Measurements from ENCODE around the gene ZNF729.

DNA sequence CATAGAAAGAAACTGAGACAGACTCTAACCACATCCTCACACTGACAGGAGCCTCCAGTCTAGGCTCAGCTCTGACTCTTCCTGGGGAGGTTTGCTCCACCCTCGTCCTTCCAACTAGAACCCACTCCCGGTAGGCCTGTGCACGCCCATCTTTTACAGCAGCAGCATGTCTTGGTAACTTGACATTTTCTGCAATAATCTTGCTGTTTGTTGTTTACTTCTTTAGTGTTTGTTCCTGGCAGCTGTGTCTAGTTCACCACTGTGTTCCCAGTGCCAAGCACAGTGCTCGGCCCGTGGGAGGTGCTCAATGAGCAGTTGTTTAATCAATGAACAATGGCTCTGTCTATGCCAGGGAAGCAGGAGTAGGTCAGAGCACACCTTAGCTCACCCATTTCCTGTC, 23.1 kb upstream of the ZNF729 start:
- TF ChIP-seq POLR2AphosphoS5 (IDR thresholded peaks at IDR 0.05) (no peak), POLR2A (IDR thresholded peaks at IDR 0.05) (no peak)
- TF ChIP-seq, protein P1, sequence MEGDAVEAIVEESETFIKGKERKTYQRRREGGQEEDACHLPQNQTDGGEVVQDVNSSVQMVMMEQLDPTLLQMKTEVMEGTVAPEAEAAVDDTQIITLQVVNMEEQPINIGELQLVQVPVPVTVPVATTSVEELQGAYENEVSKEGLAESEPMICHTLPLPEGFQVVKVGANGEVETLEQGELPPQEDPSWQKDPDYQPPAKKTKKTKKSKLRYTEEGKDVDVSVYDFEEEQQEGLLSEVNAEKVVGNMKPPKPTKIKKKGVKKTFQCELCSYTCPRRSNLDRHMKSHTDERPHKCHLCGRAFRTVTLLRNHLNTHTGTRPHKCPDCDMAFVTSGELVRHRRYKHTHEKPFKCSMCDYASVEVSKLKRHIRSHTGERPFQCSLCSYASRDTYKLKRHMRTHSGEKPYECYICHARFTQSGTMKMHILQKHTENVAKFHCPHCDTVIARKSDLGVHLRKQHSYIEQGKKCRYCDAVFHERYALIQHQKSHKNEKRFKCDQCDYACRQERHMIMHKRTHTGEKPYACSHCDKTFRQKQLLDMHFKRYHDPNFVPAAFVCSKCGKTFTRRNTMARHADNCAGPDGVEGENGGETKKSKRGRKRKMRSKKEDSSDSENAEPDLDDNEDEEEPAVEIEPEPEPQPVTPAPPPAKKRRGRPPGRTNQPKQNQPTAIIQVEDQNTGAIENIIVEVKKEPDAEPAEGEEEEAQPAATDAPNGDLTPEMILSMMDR (IDR thresholded peaks at IDR 0.05) = no peak

All from suprapubic skin (tissue), 4 donors.